GM12865 (cell line): ENCODE data around the gene ADIG.

Experiments used
- DNase-seq: peaks from one replicate; pipeline ENCODE4 v3.0.0; 2010; ENCODE audit warnings: low read depth
- H3K4me3 ChIP-seq: 2 replicates; pipeline ENCODE4 v1.5.1; 2011; ENCODE audit warnings: mild to moderate bottlenecking, low read depth, low read length, control low read depth
- TF ChIP-seq, protein P1 (sequence below): IDR thresholded peaks from 2 replicates; pipeline ENCODE4 v1.5.1; 2011; ENCODE audit warnings: low read length, control low read depth, low read depth, inconsistent platforms; ENCODE audit not compliant: insufficient read depth; ENCODE audit errors: missing control alignments

The ADIG gene

DNA sequence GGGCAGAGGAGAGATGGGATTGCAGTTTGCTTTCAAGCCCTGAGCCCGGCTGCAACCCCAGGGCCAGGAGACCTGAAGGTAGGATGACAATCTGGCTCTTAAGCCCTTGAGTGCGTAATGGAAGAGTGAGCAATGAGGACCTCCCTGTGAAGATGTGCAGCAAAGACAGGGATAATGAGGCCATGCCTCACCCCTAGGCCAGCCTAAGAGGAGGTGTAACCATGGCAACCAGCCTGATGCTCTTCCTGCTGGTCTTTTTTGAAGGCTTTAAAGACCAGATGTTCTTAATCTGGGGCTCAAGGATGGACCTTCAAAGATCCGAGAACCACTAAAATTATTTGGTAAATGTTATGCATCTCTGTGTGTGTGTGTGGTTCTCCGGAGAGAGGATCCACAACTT lies 28.8 kb downstream of the ADIG start:
- H3K4me3 ChIP-seq: no peak overlapping the region
- TF ChIP-seq, protein P1, sequence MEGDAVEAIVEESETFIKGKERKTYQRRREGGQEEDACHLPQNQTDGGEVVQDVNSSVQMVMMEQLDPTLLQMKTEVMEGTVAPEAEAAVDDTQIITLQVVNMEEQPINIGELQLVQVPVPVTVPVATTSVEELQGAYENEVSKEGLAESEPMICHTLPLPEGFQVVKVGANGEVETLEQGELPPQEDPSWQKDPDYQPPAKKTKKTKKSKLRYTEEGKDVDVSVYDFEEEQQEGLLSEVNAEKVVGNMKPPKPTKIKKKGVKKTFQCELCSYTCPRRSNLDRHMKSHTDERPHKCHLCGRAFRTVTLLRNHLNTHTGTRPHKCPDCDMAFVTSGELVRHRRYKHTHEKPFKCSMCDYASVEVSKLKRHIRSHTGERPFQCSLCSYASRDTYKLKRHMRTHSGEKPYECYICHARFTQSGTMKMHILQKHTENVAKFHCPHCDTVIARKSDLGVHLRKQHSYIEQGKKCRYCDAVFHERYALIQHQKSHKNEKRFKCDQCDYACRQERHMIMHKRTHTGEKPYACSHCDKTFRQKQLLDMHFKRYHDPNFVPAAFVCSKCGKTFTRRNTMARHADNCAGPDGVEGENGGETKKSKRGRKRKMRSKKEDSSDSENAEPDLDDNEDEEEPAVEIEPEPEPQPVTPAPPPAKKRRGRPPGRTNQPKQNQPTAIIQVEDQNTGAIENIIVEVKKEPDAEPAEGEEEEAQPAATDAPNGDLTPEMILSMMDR: no peak
- DNase-seq: no peak

DNA sequence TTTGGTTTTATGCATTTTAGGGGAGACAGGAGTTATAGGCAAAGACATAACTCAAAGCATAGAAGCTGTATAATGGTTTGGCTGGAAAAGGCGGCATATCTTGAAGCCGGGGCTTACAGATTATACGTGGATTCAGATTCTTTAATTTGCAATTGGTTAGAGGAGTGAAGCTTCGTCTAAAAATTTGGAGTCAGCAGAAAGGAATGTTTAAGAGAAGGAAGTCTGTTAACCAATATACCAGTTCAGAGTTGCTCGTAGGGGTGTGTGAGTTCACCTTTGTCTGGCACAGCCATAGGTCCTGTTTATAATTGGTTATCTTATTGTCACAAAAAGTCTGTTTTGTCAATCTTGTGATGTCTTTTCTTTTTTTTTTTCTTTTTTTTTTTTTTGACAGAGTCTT lies 29.5 kb downstream of the ADIG start:
- H3K4me3 ChIP-seq: no peak overlapping the region
- TF ChIP-seq, protein P1: no peak
- DNase-seq: no peak

GRCh38 chr20:38612751-38613515 lies 31.9 kb downstream of the ADIG start:
- no peak overlapping the region for H3K4me3 ChIP-seq
- DNase-seq: no peak
- TF ChIP-seq, protein P1: no peak

- TF ChIP-seq, protein P1: no peak
- no peak overlapping the region for H3K4me3 ChIP-seq
- no peak for DNase-seq
Observed at GRCh38 chr20:38615283-38615682, 34.3 kb downstream of the ADIG start.

DNA sequence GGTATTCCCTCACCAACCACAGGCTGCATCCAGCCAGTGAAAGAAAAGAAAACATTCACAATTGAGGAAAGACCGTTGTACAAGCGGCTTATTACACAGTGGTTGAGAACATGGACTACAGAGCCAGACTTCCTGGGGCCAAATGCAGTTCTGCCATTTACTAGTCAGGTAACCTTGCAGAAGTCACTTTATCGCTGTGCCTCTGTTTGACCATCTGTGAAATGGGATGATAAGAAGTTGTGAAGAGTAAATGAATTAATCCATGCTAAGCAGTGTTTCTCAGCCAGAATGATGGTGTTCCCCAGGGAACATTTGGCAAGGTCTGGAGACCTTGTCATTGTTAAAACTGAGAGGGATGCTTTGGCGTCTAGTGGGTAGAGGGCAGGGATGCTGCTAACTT lies 35.5 kb downstream of the ADIG start:
- no peak overlapping the region for H3K4me3 ChIP-seq
- TF ChIP-seq, protein P1: no peak
- no peak for DNase-seq

DNA sequence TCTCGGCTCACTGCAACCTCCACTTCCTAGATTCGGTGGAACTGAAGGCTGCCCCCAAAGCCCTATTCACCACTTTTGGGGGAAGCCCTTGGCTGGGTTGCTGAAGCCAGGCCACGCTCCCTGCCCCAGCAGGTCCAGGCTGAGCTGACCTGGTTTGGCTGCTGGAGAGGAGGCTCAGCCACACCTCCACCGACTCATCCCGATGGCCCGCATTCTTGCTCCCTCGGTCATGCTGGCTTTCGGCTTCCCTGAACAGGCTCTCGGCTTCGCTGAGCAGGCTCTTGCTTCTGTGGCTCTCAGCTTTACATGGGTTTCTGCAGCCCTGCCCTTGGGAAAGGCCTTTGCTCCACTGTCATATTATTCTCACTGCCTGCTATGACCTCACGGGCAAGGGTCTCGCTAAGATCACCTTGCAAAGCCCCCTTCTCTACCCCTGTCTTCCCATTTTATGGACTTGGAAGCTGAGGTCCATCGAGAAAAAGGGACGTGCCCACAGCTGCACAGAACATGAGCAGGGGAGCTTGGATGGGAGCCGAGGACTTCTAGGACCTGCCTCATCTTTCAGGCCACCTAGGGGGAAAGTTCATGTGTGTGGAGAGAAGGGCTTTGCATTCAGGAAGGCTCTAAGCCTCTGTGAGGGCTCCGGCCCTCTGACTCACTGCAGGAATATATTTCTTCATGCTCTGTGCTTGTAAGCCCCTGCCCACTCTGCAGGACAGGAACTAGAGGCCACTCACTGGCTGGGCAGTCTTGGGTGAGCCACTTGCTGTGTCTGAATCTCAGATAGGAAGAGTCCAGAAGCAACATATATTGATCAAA lies 36.2 kb downstream of the ADIG start:
- no peak overlapping the region for H3K4me3 ChIP-seq
- TF ChIP-seq, protein P1: no peak
- no peak for DNase-seq
